HepG2 (cell line): ENCODE measurements around the gene CD209.

Experiments
- ETV5 ChIP-seq: IDR thresholded peaks from 2 replicates; pipeline ENCODE4 v1.6.1; 2018; ENCODE audit warnings: missing biosample characterization, missing genetic modification reagents, inconsistent platforms, borderline replicate concordance
- FOXJ3 ChIP-seq: sonication (generic); formaldehyde crosslinking; IDR thresholded peaks from 2 replicates; pipeline ENCODE4 v1.4.0; 2020; ENCODE audit warnings: missing genetic modification reagents, mild to moderate bottlenecking, borderline replicate concordance
- KMT2A ChIP-seq: sonication (generic); formaldehyde crosslinking; IDR thresholded peaks from 2 replicates; pipeline ENCODE4 v1.4.0; 2020; ENCODE audit warnings: missing genetic modification reagents
- PHF8 ChIP-seq: sonication (generic); formaldehyde crosslinking; IDR thresholded peaks from 2 replicates; pipeline ENCODE4 v1.5.0; 2020; ENCODE audit warnings: missing genetic modification reagents
- RARG ChIP-seq: sonication (generic); formaldehyde crosslinking; IDR thresholded peaks from 2 replicates; pipeline ENCODE4 v1.4.0; 2020; ENCODE audit warnings: low read depth, mild to moderate bottlenecking, missing genetic modification reagents
- RNF2 ChIP-seq: fragments of 450-650 bp; conservative IDR thresholded peaks from 2 replicates; pipeline ENCODE4 v1.6.1; 2016; ENCODE audit warnings: low read depth
- TAF15 ChIP-seq: fragments of 200-400 bp; formaldehyde crosslinking; IDR thresholded peaks from one replicate; pipeline ENCODE4 v1.6.1; 2018; ENCODE audit warnings: mild to moderate bottlenecking, low read depth, low read length; ENCODE audit not compliant: poor library complexity, severe bottlenecking
- YY1 ChIP-seq: IDR thresholded peaks from 2 replicates; pipeline ENCODE4 v1.6.1; 2011; ENCODE audit warnings: low read length, low read depth, moderate library complexity, mild to moderate bottlenecking; ENCODE audit not compliant: insufficient read depth, insufficient replicate concordance
- ZBTB38 ChIP-seq: sonication (generic); formaldehyde crosslinking; IDR thresholded peaks from 2 replicates; pipeline ENCODE4 v1.5.1; 2020; ENCODE audit warnings: mild to moderate bottlenecking, missing genetic modification reagents
- ZNF3 ChIP-seq: IDR thresholded peaks from 2 replicates; pipeline ENCODE4 v1.7.0; 2017; ENCODE audit warnings: inconsistent platforms
- ZNF766 ChIP-seq: sonication (generic); formaldehyde crosslinking; IDR thresholded peaks from 2 replicates; pipeline ENCODE4 v1.5.0; 2020; ENCODE audit warnings: missing genetic modification reagents, borderline replicate concordance
- TF ChIP-seq, protein P1 (sequence below): sonication (generic); formaldehyde crosslinking; IDR thresholded peaks from 2 replicates; pipeline ENCODE4 v1.5.0; 2020; ENCODE audit warnings: mild to moderate bottlenecking, missing genetic modification reagents, moderate library complexity
- TF ChIP-seq, protein P2 (sequence below): sonication (generic); formaldehyde crosslinking; IDR thresholded peaks from 2 replicates; pipeline ENCODE4 v1.4.0; 2020; ENCODE audit warnings: mild to moderate bottlenecking, missing genetic modification reagents

DNA sequence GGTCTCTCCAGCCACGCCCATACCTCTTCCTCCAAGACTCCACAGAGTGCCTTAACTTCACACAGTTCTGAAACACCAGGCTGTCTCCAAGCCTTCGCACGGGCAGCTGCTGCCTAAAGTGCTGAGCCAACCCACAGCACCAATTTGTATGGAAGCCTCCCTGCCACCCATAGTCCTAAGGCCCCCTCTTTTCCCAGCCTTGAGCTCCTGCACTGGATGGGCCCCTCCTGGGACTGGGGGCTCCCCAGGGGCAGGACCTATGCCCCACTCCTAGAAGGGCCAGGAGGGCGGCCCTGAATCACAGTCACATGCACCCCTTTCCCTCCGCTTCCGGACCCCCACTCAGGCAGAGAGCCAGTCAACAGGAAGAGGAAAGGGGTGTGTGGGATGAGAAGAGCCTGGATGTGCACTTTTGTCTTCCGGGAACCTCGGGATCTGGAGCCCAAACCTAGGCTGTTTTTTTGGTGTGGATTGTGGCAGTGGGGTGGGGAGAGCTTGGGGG lies 40.3 kb downstream of the CD209 start:
- TF ChIP-seq FOXJ3 (CRISPR knock-in tag) (no peak), RARG (CRISPR knock-in tag) (no peak), TAF15 (no peak), ZNF3 (CRISPR knock-in tag) (no peak), YY1 (no peak), RNF2 (no peak), PHF8 (no peak), ZNF766 (CRISPR knock-in tag) (no peak), ETV5 (no peak), ZBTB38 (CRISPR knock-in tag) (no peak), KMT2A (no peak)
- TF ChIP-seq, protein P1, sequence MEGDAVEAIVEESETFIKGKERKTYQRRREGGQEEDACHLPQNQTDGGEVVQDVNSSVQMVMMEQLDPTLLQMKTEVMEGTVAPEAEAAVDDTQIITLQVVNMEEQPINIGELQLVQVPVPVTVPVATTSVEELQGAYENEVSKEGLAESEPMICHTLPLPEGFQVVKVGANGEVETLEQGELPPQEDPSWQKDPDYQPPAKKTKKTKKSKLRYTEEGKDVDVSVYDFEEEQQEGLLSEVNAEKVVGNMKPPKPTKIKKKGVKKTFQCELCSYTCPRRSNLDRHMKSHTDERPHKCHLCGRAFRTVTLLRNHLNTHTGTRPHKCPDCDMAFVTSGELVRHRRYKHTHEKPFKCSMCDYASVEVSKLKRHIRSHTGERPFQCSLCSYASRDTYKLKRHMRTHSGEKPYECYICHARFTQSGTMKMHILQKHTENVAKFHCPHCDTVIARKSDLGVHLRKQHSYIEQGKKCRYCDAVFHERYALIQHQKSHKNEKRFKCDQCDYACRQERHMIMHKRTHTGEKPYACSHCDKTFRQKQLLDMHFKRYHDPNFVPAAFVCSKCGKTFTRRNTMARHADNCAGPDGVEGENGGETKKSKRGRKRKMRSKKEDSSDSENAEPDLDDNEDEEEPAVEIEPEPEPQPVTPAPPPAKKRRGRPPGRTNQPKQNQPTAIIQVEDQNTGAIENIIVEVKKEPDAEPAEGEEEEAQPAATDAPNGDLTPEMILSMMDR (CRISPR knock-in tag) = no peak
- TF ChIP-seq, protein P2, sequence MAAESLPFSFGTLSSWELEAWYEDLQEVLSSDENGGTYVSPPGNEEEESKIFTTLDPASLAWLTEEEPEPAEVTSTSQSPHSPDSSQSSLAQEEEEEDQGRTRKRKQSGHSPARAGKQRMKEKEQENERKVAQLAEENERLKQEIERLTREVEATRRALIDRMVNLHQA (CRISPR knock-in tag) = no peak
